ENCODE measurements around the gene KIFC3.
"Not testable (repeated sequence)": the region's sequence is repeated elsewhere in the genome, so short reads cannot be mapped to it uniquely, and the experiment has no call there.

Gene KIFC3

DNA sequence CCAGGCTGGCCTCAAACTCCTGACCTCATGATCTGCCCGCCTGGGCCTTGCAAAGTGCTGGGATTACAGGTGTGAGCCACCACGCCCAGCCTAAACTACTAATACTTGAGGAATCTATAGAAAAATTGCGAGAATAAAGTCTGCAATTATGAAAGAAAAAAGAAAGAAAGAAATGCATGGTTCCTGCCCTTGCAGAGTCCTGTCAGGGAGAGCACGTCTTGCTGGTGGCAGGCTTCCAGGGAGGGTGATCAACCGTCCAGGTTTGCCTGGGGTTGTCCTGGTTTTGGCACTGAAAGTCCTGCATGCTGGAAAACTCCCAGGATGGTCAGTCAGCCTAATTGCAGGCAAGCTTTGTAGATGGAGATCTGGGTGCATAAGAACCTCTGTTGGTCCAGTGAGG, 21.5 kb upstream of the KIFC3 start:
- no peak for DNase-seq

DNA sequence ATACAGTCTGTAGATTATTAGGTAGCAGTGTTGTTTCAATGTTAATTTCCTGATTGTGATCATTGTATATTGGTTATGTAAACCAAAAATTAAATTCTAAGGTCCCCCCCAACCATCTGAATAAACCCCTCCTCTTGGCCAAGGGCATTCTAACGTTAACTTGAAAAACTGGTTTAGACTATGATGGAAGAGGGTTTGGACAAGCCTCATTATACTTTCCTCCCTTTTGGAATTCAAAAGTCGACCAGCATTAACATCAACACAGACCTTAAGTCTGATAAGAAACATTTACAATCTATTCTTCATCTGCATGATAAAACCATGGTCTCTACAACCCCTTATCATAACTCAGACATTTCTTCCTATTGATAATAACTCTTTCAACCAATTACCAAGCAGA, 20.6 kb upstream of the KIFC3 start:
- DNase-seq, result no peak

DNA sequence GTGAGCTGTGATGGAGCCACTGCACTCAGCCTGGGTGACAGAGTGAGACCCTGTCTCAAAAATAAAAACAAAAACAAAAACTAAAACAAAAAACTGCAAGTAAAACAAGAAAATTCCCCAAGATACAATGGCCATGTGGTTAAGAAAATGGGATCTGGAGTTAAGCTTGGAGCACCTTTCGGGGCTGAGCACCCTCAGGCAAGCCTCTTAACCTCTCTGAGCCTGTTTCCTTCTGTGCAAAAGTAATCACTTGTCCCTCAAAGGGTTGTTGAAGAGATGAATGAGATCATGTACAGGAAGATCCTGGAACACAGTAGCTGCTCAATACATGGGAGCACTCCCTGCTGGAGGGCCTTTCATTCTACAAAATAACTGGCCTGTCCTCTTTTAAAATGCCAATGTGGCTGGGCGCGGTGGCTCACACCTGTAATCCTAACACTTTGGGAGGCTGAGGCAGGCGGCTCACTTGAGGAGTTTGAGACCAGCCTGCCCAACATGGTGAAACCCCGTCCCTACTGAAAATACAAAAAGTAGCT, 19.8 kb upstream of the KIFC3 start:
- DNase-seq, result no peak

DNA sequence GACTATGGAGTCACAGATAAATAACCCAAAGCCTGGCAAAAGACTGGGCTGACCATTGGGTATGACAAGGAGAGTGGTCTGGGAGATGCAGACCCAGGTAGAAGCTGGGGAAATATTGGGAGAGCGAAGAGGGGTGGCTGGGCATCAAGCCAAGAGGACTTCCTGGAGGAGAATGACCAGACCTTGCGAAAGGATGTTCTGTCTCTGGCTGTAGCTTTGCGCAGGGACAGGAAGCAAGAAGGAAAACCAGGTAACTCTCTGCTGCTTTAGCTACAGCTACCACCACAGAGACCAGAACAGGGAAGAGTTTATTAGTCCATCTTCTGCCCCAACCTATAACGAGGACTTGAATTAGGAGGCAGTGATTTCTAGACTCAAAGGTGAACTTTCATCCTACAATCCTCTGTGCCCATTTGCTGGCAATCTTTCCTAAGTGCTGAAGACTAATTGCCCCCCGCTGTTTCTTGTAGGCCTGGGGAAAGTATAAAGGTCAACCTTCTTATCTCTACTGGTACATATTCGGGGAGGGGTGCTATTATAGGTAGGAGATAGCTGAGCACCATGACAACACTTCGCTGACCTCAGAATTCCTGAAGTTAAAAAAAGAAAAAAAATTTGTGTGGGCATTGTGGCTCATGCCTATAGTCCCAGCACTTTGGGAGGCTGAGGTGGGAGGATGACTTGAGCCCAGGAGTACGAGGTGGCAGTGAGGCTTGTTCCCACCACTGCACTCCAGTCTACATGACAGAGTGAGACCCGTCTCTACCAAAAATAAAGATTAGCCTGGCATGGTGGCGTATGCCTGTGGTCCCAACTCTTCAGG, 19.1 kb upstream of the KIFC3 start:
- no peak for DNase-seq

DNA sequence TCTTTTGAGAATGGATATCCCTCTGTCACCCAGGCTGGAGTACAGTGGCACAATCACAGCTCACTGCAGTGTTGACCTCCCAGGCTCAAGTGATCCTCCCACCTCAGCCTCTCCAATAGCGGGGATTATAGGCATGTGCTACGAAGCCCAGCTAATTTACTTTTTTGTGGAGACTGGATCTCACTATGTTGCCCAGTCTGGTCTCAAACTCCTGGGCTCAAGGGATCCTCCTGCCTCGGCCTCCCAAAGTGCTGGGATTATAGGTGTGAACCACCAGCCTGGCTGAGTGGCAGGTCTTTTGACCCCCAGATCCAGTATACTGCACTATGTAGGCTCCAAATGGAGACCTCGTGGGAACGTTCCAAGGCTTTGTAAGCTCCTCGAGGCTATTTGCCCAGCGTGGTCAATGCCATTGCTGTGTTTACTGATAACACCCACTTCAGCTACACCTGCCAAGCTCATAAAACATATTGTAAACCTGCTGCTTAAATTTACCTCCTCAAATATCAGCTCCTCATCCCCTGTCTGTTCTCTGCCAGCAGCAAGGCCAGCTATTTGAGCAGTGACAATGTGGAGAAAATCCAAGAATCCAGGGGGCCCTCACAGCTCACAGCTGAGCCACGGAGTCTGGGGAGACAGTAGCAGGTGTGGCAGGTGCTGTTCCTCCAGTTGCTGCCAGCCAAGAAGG, 16.2 kb upstream of the KIFC3 start:
- no peak for DNase-seq

DNA sequence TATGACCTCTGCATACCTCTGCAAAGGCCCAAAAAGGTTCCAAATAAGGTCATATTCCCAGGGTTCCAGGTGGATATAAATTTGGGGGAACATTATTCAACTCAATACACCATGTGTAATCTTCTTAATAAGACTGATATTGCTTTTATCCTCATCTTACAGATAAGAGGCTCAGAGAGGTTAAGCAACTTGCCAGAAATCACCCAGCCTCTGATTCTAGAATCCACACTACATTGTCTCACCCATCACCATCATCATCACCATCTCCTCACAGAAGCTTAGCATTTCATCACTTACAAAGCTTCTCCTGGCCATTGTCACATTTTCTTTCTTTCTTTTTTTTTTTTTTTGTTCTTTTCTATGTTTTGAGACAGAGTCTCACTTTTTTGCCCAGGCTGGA, 15.4 kb upstream of the KIFC3 start:
- no peak for DNase-seq

DNA sequence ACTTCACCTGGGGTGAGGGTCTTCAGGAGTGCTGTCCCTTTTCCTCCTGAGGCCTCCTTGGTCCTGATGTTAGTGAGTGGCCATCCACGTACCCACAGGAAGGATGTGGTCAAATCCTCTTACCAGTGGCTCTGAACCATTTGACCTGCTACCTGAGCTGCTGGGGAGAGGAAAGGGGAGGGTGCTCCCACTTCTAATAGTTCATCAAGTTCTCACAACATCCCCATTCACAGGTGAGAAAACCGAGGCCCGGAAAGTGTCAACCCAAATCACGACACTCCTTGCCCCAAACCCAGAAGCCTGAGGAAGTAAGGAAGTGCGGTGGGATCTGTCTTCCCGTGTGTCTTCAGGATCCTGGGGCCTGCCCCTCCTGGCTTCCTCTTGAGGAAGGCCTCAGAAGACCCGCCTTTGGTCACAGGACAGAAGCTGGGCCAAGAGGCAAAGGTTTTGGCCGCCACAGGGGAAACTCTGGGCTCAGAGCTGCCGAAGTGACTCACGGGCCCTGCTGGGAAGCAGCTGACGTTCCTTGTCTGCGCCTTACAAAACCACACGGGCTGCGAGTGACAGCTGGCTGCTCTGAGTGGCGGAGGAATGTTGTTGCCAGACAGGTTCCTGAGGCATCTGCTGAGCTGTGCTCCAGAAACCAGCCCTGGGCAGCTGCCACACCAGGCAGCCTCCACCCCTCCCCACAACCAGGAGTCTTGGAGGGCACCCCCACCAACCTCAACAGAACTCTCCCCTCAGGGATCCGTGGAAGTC, 13.9 kb upstream of the KIFC3 start:
- DNase-seq, result peak; percentile 61

DNA sequence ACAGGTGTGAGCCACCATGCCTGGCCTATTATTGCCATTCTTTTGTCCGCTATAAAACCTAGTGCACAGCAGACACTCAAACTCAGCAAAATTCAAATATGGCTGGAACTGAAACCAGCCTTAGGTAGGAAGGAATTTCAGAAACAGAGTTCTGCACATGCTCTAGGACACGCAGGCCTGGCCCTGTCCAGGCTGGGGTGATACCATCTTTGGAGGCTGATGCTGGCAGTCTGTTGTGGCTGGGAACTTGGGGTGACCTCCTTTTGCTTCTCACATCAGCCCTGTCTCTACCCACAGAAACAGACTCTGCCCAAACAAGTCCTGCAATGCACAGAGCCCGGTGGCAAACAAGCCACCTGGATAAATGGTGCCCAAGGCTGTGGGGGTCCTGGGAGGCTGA, 12.6 kb upstream of the KIFC3 start:
- DNase-seq, result no peak

DNA sequence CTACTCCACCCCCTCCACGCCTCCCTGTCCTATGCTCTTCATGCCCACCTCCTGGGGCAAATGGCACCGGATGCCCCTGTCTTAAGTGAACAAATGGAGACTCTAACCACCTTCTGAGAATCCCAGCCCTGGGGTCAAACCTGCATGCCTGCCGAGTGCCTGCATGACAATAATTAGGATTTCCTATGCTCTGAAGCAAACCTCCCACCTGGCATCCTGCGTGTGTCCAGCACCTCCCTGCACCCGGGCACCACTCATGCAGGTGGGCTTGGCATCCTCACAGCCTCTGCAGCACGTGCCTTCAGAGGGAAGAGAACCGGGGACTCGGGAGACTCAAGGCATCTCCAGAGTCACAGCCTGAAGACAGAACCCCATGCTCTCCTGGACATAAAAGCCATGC, 11.2 kb upstream of the KIFC3 start:
- no peak for DNase-seq

DNA sequence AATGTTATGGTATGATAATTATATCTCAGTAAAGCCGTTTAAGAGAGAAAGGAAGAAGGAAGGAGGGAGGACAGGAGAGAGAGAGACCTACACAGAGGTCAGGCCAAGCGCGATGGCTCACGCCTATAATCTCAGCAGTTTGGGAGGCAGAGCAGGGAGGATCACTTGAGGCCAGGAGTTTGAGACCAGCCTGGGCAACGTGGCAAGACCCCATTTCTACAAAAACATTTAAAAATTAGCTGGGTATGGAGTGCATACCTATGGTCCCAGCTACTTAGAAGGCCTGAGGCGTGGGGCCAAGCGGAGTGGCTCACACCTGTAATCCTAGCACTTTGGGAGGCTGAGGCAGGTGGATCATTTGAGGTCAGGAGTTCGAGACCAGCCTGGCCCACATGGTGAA, 9.0 kb upstream of the KIFC3 start:
- not testable (repeated sequence) for DNase-seq

DNA sequence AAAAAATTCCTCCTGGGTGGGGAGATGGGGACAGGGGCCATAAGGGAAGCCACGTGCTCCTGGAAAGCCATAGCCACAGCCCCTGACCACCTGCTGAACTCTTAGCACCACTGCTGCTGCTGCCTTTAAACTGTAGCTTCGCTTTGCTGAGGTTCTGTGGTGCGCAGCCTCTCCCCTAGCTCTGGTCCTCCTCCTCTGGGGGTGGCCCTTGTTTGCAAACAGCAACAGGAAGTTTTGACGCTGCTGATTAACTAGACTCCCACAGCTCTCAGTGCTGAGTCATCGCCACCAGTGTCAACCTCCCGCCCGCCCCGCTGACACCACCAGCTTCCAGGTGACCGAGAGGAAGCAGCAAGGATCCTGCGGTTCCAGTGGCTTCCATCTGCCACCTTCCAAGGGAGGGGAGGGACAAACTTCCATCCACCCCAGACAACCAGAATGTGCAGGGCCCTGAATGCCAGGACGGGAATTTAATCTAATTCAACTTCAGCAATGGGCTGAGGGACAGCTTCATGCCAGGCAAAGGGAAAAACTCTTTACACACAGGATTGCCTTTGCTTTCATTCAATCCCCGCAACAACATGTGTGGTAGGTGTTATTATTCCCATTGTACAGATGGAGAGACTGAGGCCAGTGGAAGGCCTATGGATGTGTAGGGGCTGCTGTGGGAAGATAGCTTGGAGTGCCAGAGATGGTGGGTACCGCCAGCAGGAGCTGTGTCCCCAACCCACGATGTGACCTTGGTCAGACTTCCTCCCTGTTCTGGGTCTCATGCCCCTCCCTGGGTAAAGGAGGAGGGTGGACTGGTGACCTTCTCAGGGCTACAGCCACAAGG, 8.1 kb upstream of the KIFC3 start:
- DNase-seq, result peak; percentile 90

DNA sequence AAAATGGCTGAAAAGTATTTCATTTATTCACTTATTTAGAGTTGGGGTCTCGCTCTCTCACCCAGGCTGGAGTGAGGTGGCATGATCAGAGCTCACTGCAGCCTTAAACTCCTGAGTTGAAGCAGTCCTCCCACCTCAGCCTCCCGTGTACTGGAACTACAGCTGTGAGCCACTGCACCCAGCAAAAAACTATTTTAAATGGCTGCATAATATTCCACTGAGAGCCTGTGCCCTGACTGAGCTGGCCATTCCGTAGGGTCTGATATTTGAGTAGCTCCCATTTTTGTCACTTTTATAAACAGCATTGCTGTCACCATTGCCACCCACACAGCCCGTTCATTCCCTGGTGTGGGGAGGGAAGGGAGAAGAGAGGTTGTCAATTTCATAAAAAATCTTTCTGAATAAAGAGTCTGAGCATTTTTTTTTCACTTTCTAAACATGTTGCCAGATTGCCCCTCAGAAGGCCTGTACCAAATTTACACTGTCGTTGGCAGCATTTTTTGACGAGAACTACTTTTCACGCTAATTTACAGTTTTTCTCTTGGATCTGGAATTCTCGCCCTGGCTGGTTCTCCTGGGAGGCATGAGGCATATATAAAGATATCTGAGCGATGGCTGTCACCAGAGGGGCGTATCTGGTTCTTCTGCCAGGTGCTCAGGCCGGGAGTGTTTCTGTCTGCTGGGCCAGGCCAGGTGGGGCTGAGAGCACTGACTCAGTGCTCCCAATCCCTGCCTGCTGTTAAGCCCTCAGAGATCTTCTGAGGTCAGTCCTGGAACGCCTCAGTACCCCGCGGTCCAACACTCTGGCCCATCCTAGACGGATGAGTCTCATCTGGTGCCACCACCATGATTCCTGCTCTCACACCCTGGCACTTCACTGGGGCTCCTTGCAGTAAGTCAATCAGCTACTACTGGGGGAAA, 7.2 kb upstream of the KIFC3 start:
- DNase-seq, result no peak

DNA sequence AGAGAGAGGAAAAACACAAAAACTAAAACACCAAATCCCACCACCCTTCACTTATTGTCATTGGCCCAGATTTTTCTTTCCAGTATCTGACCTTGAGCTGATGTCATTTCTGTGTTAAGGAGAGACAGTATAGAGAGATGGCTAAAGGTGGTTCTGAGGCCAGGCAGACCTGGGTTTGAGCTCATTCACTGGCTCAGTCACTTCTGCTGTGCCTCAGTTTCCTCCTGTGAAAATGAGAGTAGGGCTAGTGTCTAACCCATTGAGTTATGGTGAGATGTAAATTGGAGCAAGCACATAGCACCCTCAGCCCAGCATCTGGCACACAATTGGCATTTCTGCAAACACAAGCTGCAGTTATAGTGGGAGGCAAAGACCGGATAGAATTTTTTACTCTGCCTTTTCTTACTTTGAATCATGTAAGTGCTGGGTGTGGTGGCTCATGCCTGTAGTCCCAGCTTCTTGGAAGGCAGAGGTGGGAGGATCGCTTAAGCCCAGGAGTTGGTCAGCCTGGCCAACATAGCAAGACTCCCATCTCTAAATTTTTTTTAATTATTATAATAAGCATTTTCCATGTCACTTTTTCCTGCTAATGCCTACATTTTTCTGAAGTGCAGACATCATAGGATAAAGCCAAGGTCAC, 6.4 kb upstream of the KIFC3 start:
- no peak for DNase-seq

DNA sequence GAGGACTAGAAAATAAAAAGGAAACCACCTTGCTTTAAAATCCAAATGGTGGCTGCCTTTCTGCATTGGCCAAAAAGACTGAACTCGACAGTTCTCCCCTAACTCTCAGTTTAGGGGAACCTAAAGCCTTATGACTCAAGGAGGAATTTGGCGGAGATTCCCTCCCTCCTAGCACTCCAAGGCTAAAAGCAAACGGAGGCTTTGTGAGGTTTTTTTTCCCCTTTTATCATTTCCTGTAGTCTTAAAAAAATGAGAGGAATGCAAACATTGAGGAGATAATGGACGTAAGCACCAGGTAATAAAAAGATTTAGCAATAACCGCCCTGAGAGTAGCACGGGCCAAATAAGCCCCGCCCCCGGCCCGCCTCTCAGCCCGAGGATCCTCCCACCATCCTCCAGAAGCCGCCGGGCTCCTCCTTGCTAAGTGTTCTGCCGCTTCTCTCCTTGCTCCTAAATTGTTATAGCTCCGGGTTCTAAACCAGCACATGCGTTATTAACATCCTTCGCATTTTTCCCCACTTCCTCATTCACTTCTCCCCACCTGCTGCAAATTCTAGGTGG, 5.8 kb upstream of the KIFC3 start:
- DNase-seq, result peak; percentile 63

DNA sequence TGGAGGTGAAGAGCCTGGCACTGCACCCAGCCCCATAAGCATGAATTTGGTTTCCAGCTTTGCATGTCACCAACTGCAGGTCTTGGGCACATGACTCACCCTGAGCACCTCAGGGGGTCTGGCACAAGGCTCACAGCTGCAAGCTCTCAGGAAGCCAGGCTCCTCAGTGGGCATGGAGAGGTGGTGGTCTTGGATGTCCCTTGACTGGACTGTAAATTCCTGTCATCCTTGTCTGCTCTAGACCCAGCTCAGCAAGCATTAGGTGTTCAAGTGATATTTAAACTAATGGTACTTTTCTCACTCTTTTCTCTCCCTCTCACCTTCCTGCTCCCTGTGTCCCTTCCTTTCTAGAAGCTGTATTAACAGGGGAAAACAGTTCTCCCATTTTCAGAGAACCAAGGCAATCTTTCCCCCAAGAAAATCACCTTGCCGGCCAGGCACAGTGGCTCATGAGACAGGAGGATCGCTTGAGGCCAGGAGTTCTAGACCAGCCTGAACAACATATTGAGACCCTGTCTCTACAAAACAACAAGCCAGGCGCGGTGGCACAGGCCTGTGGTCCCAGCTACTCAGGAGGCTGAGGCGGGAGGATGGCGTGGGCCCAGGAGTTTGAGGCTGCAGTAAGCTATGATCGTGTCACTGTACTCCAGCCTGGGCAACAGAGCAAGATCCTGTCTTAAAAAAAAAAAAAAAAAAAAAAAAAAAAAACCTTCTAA, 5.1 kb upstream of the KIFC3 start:
- DNase-seq, result no peak

DNA sequence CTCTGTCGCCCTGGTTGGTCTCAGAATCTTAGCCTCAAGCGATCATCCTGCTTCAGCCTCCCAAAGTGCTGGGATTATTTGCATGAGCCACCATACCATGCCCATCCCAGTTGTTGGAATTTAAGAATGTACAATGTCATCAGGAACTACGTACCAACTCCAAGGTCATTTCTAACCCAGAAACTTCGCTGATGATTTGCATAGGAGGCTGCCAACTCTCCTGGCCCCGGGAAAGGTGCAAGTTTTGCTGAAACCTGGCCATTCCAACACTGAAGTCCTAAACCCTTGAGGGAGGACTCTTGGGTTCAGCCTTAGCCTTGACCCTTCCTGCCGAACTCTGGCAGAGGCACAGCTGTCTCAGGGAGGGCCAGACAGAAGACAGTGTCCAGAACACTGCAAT, 2.9 kb upstream of the KIFC3 start:
- DNase-seq, result no peak

DNA sequence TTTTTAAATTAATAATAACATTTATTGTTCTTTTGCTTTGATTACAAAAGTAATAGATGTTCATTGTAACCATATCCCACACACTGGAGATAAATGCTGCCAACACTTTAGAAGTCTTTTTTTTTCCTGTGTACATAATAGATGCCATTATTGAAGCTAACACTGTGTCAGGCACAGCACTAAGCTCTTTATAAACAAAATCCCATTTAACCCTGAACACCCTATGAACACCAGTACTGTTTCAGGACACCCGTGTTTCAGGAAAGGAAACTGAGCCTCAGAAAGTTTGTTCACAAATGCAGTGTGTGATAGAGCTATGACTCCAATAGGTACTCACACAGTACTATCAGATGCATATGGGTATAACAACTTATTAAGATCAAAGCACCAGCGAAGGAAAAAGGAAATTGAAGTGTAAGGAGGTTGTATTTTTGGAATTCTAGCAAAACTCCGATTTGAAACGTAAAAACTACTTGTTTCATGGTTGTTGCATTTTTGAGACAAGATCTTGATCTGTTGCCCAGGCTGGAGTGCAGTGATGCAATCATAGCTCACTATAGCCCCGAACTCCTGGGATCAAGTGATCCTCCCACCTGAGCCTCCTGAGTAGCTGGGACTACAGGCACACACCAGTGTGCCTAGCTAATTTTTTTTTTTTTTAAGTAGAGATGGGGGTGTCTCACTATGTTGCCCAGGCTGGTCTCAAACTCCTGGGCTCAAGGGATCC, 2.0 kb upstream of the KIFC3 start:
- DNase-seq, result no peak

DNA sequence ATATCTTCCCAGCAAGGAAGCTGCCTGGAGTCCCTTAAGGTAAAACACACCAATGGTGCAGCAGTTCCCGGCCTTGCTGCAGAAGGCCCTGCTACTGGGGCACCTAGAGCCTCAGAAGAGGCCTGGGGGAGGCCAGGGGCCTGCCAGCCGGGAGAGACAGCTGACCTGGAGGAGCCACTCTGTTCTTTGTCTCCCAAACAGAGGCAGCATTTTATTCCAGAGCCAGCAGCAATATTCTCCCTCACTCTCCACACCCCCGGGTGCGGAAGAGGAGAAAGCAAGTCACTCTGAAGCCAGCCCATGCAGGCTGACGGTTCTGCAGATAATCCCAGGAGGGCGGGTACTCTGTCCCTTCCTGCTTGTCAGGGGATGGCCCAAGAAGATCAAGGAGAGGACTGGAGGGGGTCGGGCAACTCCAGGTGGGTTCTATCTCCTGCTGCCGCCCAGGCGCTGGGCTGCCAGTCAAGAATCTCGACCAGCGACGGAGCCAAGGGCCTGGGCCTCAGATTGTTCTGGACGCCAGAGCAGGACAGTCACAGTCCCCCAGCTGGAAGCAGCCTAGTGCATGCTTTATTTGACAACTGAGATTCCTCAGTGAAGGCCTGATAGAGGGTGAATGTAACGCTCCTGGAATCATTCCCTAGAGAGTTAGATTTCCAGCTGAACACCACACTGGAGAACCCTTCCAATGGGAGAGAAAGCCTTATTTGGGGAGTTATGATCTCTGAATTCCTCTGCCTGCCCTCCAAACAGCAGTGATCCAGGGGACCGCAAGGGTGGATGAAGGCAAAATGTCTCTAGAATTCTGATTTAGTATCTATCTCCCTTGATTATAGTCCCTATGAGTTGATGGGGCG, 1.1 kb upstream of the KIFC3 start:
- DNase-seq, result no peak

Measured in activated CD4-positive, alpha-beta T cell treated with anti-CD3 and anti-CD28 coated beads, Interleukin-2, Interleukin-6, amounts not matched to agents 100 ng/mL and 50 ng/mL, durations not matched to agents 16 hours and 8 hours (primary cell).